ENCODE data around the gene LUZP2. TPM values are rescaled to one million over a fixed set of nuclear protein-coding genes. Genes with fewer than 3 reads are reported as not detected.
"Not testable (repeated sequence)": the region's sequence is repeated elsewhere in the genome, so short reads cannot be mapped to it uniquely, and the experiment has no call there.

Gene LUZP2
- total RNA-seq, 1 experiment from 2014 or later, result not detected

DNA sequence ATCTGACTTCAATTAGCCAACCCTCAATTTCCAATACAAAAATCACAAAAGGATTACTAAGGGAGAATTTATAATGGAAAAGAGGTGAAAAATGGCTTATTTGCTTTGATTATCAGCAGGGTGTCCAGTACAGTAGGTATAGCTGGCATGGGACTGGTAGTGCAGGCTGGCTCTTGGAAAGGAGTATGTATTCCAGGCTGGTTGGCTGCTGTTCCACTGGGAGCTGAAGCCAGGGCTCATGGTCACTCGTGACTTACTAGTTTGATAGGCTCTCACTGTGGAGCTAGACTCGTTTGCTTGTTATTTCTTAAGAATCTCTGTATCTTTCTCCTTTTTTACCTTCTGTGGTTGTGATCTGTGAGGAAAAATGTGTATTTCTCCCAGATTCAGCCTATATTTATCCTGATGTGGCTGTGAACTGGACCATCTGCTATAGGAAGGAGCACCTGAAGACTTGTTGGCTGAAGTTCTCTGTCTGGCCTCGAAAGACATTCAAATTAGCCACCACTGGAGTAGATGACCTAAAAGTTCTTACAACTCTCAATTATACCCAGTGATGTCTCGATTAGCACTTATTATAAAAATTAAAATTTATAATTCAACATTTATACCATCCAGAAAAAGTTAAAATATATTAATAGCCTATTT, 395.1 kb downstream of the LUZP2 start:
- DNase-seq (ENCODE audit: low spot score), result not testable (repeated sequence)

DNA sequence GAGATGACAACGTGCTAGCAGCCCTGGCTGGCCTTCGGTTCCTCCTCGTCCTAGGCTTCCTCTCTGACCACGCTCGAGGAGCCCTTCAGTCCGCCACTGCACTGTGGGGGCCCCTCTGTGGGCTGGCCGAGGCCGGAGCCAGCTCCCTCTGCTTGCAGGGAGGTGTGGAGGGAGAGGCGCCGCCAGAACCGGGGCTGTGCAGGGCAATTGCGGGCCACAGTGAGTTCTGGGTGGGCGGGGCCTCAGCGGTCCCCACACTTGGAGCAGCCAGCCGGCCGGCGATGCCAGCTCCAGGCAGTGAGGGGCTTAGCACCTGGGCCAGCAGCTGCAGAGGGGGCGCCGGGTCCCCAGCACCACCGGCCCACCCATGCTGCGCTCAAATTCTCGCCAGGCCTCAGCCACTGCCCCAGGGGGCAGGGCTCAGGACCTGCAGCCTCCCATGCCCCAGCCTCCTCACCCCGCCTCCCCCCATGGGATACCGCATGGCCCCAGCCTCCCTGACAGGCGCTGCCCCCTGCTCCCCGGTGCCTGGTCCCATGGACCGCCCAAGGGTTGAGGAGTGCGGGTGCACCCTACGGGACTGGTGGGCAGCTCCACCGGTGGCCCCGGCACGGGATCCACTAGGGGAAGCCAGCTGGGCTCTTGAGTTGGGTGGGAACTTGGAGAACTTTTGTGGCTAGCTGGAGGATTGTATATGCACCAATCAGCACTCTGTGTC, 399.4 kb downstream of the LUZP2 start:
- DNase-seq (ENCODE audit: low spot score), result no peak

DNA sequence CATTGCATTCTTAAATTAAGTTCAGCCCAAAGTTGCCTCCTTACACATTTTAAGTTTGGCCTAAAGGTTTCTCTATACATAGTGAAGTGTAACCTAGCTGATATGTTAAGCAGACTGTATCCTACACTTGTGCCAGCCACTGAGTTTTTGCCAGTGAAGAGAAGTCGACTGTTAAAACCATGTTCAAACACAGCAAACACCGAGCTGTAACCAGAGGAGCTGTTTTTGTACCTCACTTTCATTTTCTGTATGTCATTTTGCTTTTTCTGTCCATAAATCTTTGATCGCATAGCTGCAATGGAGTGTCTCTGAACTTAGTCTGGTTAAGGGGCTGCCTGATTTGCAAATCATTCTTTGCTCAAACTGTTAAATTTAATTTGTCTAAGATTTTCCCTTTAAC, 403.7 kb downstream of the LUZP2 start:
- DNase-seq (ENCODE audit: low spot score), result no peak

DNA sequence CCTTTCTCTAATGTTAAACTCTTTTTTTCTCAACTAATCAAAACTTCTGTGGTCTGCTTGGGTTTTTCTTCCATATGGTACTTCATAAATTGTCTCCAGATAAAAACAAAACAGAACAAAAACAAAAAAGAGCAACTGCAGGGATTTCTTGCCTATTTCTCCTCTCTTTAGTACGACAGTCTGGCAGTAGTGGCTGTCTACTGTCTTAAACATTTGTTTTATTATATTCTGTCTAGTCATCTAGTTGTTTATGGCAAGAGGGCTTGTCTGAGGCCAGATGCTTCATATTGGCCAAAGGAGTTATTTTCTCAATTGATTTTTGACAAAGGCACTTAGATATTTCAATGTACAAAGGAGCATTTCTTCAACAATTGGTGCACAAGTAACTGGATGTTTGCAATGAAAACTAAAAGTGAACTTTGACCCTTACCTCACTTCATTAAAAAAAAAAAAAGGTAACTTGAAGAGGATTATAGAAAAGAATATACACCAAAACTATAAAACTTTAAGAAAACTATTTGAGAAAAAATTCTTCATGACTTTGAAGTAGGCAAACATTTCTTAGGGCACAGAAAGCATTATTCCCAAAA, 404.2 kb downstream of the LUZP2 start:
- no peak for DNase-seq (ENCODE audit: low spot score)

DNA sequence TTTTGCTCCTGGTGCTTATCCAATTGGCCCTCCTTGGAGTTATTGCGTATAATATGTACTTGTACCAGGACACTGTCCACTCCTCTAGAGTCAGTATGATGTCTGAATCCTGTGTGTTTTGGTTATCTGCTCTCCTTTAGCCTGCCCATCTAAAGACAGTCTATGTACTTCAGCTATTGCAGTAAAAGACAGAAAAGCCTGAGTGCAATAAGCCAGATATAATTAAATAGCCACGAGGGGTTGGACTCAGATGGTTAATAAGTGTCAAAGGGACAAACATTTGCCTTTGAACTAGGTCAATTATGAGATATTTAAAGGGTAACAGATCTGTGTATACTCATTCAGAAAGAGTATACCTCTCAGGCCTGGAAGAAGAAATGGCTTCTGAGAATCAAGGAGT, 406.7 kb downstream of the LUZP2 start:
- no peak for DNase-seq (ENCODE audit: low spot score)

DNA sequence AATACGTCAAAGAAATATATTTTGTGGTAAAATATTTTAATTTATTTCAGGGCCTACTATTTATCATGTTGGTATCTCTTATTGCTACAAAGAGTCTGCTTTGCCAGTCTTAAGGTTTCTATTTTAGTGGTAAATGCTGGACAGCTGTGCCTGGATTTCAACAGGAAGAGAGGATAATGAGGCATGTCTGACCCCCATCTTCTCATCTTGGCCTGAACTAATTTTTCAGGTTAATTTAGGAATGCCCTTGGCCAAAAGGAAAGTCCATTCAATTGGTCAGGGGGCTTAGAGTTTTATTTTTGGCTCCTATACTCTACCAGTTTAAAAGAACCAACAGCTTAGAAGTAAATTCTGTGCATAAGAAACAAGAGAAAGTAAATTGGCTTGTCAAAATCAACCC, 428.2 kb downstream of the LUZP2 start:
- DNase-seq (ENCODE audit: low spot score), result no peak

DNA sequence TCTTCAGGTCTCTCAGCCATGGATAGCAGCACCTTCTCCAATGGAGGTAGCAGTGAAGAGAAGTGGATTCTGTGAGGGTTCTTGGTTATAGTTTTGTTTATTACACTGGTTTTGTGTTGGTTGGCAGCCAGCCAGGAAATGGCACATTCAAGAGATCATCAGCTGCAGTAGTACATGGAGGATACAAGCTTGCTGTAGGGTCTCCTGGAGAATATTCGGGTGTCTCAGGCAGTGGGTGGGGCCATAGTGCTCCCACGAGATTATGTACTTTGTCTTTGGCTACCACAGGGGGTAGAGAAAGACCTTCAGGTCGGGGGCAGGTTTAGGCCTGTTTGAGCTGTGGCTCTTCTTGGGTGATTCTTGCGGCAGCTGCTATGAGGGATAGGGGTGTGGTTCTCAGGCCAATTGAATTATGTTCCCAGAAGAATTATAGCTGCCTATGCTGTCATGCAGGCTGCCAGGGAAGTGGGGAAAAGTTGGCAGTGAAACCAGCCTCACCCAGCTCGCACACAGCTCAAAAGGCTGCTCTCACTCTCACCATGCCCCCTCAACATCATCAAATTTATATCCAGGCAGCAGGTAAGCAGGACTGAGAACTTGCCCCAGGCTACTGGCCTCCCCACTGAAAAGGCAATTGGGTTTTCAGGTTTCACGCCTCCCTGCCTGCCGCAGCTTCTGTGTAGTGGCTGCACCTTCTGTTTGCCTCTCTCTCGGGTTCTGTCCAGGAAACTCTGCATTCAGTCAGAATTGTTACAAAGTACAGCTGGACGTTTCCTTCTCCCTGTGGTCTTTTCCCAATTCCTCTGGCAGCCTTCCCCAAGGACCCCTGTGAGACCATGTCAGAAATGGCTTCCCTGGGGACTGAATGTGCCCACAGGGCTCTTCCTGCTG, 435.5 kb downstream of the LUZP2 start:
- DNase-seq (ENCODE audit: low spot score), result no peak

DNA sequence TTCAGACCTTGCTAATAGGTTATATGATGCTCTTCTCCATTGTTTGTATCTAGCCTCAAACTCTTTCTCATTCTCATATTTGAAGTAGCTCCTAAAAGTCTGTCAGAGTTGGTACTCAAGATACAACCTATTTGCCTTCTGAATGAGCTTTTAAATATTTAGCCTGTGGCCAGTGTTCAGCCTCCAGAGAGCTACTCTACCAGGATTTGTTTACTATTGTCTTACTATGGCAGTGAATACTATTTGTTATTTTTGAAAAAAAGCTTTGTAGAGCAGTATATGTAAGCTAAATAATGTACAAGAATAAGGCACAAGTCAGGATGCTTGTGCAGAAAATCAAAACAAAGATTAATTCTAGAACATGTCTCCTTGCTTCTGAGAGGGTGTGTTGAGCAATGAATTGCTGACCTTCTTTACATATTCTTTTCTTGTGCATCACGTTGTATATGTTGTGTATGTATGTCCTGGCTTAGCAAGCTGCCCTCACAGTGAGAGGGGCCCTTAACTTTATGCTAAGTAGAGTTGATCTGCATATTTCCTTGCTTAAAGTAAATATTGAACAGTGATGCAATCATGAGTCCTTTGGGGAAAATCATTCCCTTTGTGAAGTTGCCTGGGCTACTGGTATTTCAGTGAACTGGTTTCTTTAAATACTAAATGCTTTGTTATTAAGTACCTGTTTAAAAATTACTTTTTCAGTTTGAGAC, 438.0 kb downstream of the LUZP2 start:
- no peak for DNase-seq (ENCODE audit: low spot score)

DNA sequence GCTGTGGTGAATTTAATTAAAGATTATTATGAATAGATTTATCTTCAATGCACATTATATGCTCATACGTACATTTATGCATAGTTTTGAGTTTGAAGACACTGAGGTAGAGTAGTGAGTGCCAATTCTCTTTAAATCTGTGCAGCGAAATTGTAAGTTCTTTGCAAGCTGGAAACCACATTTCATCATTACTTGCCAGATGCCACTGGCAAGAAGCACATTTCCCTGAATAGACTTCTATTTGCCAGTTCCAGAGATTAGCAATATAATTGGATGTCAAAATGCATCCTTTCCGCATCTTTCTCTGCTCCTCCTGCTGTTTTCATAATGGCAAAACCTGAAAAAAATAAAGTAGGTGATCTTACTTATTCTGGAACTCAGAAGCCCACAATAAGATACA, 448.0 kb downstream of the LUZP2 start:
- no peak for DNase-seq (ENCODE audit: low spot score)

DNA sequence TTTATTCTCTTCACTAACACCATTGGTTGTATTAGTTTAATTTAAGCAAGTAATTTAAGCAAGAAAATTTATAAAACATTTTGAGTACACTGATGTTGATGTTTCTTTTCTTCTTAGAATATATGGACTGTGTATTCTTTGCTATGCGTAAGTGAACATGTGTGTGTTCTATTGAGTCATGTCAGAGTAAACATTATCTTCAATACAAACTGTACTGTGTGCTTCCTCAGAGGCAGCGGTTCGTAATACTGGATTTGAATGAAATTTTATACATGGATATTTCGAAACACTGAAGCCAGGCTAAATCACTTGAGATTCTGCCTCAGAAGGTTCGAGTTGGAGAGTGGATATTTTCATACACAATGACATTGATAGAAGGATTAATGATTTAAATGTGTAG, 452.6 kb downstream of the LUZP2 start:
- no peak for DNase-seq (ENCODE audit: low spot score)

DNA sequence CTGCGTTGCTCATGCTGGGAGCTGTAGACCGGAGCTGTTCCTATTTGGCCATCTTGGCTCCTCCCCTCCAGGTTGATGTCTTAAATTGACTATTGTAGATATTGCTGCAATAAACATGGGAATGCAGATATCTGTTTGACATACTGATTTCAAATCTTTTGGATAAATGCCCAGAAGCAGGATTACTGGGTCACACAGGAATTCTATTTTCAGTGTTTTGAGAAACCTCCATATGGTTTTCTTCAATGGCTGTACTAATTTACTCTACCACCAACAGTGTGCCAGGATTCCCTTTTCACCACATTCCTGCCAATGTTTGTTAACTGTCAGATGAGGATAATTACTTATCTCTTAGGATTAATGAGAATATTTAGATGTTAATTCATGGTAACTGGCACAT, 467.0 kb downstream of the LUZP2 start:
- no peak for DNase-seq (ENCODE audit: low spot score)

DNA sequence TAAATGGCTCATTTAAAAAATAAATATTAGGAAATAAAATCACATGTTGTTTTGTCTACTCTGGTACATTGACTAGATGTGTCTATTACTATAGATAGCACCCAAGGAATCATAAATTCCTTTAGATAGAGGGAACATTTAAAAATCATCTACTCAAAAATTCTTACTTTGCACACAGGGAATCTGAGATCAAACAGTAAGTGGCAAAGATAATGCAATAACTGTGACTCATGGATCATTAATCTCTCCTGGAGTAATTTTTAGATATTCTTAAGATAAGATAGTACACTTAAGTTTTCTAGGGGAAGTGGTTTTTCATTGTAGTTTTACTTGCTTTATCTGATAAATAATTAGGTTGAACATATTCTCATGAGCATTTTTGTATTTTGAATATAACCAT, 468.9 kb downstream of the LUZP2 start:
- peak; percentile 23 for DNase-seq (ENCODE audit: low spot score)

DNA sequence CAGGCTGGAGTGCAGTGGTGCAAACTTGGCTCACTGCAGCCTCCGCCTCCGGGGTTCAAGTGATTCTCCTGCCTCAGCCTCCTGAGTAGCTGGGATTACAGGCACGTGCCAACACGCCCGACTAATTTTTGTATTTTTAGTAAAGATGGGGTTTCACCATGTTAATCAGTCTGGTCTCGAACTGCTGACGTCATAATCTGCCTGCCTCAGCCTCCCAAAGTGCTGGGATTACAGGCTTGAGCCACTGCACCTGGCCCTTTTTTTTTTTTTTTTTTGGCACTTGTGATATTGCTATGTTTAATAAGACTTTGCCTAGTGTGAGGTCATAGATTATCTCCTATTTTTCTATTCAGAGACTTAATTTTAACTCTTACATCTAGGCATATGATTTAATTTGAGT, 497.1 kb downstream of the LUZP2 start:
- DNase-seq (ENCODE audit: low spot score), result not testable (repeated sequence)

DNA sequence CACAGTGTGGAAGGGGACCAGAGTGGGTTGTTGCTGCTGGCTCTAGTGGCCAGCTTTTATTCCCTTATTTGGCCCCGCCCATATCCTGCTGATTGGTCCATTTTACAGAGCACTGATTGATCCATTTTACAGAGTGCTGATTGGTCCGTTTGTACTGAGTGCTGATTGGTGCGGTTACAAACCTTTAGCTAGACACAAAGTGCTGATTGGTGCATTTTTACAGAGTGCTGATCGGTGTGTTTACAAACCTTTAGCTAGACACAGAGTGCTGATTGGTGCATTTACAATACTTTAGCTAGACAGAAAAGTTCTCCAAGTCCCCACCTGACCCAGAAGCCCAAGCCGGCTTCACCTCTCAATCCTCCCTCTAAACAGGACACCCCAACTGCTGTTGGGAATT, 503.1 kb downstream of the LUZP2 start:
- not testable (repeated sequence) for DNase-seq (ENCODE audit: low spot score)

DNA sequence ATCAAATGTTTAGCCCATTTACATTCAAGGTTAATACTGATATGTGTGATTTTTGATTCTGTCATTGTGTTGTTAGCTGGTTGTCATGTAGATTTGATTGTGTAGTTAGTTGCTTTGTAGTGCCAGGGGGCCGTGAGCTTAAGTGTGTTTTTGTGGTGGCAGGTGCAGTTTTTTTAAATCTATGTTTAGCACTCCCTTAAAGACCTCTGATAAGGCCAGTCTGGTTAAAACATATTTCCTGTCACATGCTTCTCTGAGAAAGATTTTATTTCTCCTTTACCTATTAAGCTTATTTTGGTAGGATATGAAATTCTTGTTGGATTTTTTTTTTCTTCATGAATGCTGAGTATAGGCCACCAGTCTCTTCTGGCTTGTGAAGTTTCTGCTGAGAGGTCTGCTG, 540.6 kb downstream of the LUZP2 start:
- DNase-seq (ENCODE audit: low spot score), result no peak

DNA sequence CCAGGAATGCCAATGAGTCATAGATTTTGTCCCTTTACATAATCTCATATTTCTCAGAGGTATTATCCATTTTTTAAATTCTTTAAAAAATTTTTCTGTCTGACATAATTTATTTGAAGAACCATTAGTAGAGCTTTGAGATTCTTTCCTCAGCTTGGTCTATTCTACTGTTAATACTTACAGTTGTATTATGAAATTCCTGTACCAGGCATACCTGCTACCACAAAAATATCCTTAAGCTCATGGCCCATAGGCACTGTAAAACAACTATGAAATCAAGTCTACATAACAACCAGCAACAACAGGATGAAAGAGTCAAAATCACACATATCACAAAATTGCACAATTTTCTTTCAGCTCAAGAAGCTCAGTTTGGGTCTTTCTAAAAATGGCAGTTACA, 541.3 kb downstream of the LUZP2 start:
- DNase-seq (ENCODE audit: low spot score), result no peak

DNA sequence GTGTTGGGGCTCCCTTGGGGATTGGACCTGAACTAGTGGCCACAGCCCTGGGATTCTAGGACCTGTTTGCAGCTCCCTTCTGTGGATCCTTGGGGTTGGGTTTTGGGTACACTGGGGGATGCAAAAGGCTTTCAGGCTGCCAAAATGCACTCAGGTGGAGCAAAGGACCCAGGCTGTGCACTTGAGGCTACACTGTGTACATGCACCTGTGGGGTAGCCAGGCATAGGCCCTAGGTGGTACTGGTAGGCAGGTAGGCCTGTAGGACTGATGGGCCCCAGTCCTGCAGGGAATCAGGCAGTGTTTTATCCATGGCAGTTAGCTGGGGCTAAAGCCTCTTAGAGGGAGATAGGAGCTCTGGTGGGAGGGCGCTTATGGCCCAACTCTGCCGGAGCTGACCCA, 542.3 kb downstream of the LUZP2 start:
- DNase-seq (ENCODE audit: low spot score), result no peak

DNA sequence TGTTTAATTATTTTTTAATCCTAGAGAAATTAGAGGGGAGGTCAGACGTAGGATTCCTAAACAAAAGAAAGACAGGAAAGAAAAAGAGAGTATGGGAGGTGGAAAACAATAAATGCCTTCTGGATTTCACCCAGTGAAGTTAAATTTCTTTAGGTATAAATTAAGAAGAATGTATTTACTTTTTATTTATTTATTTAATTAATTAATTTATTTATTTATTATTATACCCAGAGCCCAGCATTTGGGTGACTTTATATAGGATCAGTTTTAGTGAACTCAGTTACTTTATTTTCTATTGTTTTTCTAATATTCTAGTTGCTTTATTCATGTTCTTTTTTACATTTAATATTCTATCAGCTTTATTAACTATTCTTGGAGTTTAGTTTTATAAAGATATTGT, 551.8 kb downstream of the LUZP2 start:
- DNase-seq (ENCODE audit: low spot score), result no peak

DNA sequence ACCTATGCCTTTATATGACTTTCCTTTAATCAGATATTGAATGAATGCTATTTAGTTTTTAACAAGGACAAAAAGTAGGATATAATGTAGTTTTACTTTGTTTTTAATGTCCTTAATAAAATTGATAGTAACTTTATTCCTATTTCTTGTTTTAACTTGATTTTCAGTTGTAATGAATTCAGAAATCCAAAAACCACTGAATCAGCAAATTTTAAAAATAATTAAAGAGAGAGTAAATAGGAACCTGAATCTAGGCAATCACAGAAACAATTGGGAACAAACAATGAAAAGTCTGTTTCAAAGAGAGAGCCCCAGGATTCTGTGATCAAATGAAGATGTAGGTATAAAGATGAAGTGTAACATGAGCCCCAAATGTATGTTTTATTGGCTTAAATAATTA, 556.0 kb downstream of the LUZP2 start:
- no peak for DNase-seq (ENCODE audit: low spot score)

DNA sequence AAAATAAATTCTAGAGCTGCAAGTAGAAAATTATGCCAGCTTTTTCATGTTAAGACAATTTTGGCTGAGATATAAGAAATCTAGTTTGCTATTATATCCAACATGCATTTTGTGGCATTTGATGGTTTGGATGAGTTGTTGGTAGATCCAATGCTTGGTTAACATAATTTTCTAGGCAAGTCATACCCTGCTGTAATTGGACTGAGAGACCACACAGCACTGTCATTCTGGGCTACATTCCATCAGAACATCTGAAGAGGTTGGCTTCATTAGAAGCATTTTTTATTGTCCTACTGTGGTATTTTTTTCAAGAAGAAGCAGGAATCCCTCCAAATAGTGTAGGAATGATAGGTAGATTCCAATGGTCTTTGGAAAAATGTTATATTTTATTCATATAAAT, 561.0 kb downstream of the LUZP2 start:
- no peak for DNase-seq (ENCODE audit: low spot score)

DNA sequence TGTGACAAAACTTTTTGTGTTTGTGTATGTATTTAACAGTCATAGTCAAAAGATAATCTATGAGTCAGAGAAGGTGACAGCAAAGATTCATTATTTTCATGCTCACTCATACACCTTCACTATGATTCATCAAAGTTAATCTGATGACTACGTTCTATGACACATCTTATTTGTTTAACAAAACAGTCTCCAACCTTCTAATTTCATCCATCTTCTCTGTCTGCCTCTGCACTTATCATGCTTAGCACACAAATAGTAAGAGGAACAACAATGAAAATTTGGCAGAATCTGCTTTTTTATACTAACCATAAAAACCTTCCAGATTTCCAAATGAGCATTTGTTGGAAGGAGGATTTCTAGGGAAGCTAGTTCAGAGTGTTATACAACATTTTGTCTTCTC, 568.9 kb downstream of the LUZP2 start:
- peak; percentile 67 for DNase-seq (ENCODE audit: low spot score)

DNA sequence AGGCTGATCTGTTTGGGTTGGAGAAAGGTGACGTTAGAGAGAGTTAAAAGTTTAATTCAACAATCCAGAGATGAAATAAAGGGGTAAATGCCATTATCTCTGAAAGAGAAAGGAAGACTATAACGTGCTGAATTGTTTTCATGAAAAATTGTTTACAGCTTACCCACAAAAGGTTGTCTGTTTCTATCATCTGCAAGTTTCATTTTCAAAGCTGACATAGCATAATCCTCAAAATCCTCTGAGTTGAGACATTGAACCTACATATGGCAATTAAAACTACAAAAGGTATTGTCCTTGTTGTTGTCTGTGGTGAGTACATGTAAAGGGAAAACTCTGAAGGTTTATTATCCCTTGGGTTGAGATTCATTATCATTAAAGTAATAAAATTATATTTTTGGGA, 569.9 kb downstream of the LUZP2 start:
- no peak for DNase-seq (ENCODE audit: low spot score)

All from HT-29 (cell line).